SK-N-SH (cell line): ENCODE results near the gene EXOC4. TPM values are rescaled to one million over a fixed set of nuclear protein-coding genes. Genes with fewer than 3 reads are reported as not detected.

Experiments used
- CTCF ChIA-PET: fragments of 300-600, 350-600 bp; formaldehyde crosslinking; extraction: SDS; loops from one replicate; lab custom pipeline; 2021; lab: Yijun Ruan, JAX
- POLR2A ChIA-PET: fragments of 350-600 bp; sonication (Branson Sonifier 250); formaldehyde crosslinking; extraction: SDS; loops from one replicate; lab custom pipeline; 2020; ENCODE audit warnings: antibody characterized with exemption, inconsistent platforms; lab: Yijun Ruan, JAX
- DNase-seq: peaks from one replicate; pipeline ENCODE4 v3.0.0; 2012
- H2AFZ ChIP-seq: fragments of 200-600 bp; sonication (generic); 2 replicates; pipeline ENCODE4 v1.8.1; 2016; ENCODE audit warnings: antibody characterized with exemption, mild to moderate bottlenecking, low read depth
- H3F3A ChIP-seq: fragments of 200-600 bp; sonication (generic); replicated peaks from 2 replicates; pipeline ENCODE3; 2016; ENCODE audit warnings: antibody characterized with exemption, mild to moderate bottlenecking; ENCODE audit not compliant: insufficient read depth
- H3K27ac ChIP-seq, 2 experiments: fragments of 200-500 bp in 1 of 2; fragments of 200-600 bp in 1 of 2; sonication (Bioruptor generic) in 1 of 2; sonication (generic), shearing (Covaris generic) in 1 of 2; 2 replicates each; pipeline versions ENCODE4 v1.5.1 to v1.6.1; 2014 to 2016; ENCODE audit warnings: low read depth in 2 of 2, inconsistent platforms in 1 of 2, low read length in 1 of 2, mild to moderate bottlenecking in 1 of 2, mixed read lengths in 1 of 2
- H3K27me3 ChIP-seq: fragments of 200-600 bp; sonication (generic), shearing (Covaris generic); 2 replicates; pipeline ENCODE4 v1.6.1; 2016; ENCODE audit warnings: mixed run types; ENCODE audit not compliant: insufficient read depth
- H3K36me3 ChIP-seq, 2 experiments: fragments of 200-500 bp in 1 of 2; fragments of 200-600 bp in 1 of 2; sonication (Bioruptor generic) in 1 of 2; sonication (generic) in 1 of 2; replicated peaks in 1 of 2; 2 replicates each; pipeline versions ENCODE3 to v1.5.1; 2014 to 2016; ENCODE audit warnings: low read length in 1 of 2, mild to moderate bottlenecking in 1 of 2; ENCODE audit not compliant: insufficient read depth in 2 of 2, control insufficient read depth in 1 of 2
- H3K4me1 ChIP-seq, 2 experiments: fragments of 200-500 bp in 1 of 2; fragments of 200-600 bp in 1 of 2; sonication (Bioruptor generic) in 1 of 2; sonication (generic), shearing (Covaris generic) in 1 of 2; 2 replicates each; pipeline versions ENCODE4 v1.5.1 to v1.6.1; 2014 to 2016; ENCODE audit warnings: low read depth in 1 of 2, low read length in 1 of 2, mixed run types in 1 of 2; ENCODE audit not compliant: insufficient read depth in 2 of 2, control insufficient read depth in 1 of 2
- H3K4me2 ChIP-seq: fragments of 200-600 bp; sonication (generic), shearing (Covaris generic); 2 replicates; pipeline ENCODE4 v1.6.1; 2017; ENCODE audit warnings: mixed run types
- H3K4me3 ChIP-seq, 2 experiments: fragments of 200-500 bp in 1 of 2; fragments of 200-600 bp in 1 of 2; sonication (Bioruptor generic) in 1 of 2; sonication (generic), shearing (Covaris generic) in 1 of 2; 2 replicates each; pipeline versions ENCODE4 v1.5.1 to v1.8.1; 2014 to 2016; ENCODE audit warnings: low read depth in 2 of 2, inconsistent platforms in 1 of 2, low read length in 1 of 2, mild to moderate bottlenecking in 1 of 2, mixed read lengths in 1 of 2, moderate library complexity in 1 of 2
- H3K79me2 ChIP-seq: fragments of 200-600 bp; sonication (generic); 2 replicates; pipeline ENCODE4 v1.8.1; 2017; ENCODE audit warnings: mild to moderate bottlenecking; ENCODE audit not compliant: insufficient read depth
- H3K9ac ChIP-seq: fragments of 200-600 bp; sonication (generic); 2 replicates; pipeline ENCODE4 v1.6.1; 2017; ENCODE audit warnings: mixed run types
- H3K9me2 ChIP-seq: fragments of 200-600 bp; sonication (generic); 2 replicates; pipeline ENCODE4 v1.6.1; 2017; ENCODE audit warnings: mixed run types
- H3K9me3 ChIP-seq: fragments of 200-600 bp; sonication (generic); 2 replicates; pipeline ENCODE4 v1.6.1; 2017; ENCODE audit warnings: mixed run types, mild to moderate bottlenecking, moderate library complexity
- H4K20me1 ChIP-seq: fragments of 200-600 bp; sonication (generic); 2 replicates; pipeline ENCODE4 v1.6.1; 2017; ENCODE audit warnings: mild to moderate bottlenecking, mixed run types; ENCODE audit not compliant: insufficient read depth
- ELF1 ChIP-seq: IDR thresholded peaks from 2 replicates; pipeline ENCODE4 v1.4.0; 2012
- EZH2phosphoT487 ChIP-seq: fragments of 200-600 bp; sonication (generic); IDR thresholded peaks from 2 replicates; pipeline ENCODE4 v1.6.1; 2017; ENCODE audit warnings: low read depth, mixed run types, mild to moderate bottlenecking, antibody characterized with exemption, moderate library complexity, borderline replicate concordance
- MXI1 ChIP-seq: IDR thresholded peaks from 2 replicates; pipeline ENCODE4 v1.6.1; 2012; ENCODE audit warnings: mild to moderate bottlenecking, low read depth, low read length, improper control_type of control experiment
- NFIC ChIP-seq: IDR thresholded peaks from 2 replicates; pipeline ENCODE4 v1.4.0; 2012; ENCODE audit warnings: borderline replicate concordance
- RCOR1 ChIP-seq: fragments of 150-350 bp; IDR thresholded peaks from 2 replicates; pipeline ENCODE4 v1.6.1; 2017; ENCODE audit warnings: antibody characterized with exemption, low read length
- SIN3A ChIP-seq: IDR thresholded peaks from 2 replicates; pipeline ENCODE4 v1.6.1; 2012; ENCODE audit warnings: low read depth, mild to moderate bottlenecking, low read length, moderate library complexity, borderline replicate concordance
- SMC3 ChIP-seq: IDR thresholded peaks from 2 replicates; pipeline ENCODE4 v1.6.1; 2012; ENCODE audit warnings: low read depth, low read length, improper control_type of control experiment
- TAF1 ChIP-seq: IDR thresholded peaks from 2 replicates; pipeline ENCODE4 v1.6.1; 2012; ENCODE audit warnings: low read depth, mild to moderate bottlenecking, low read length, moderate library complexity, borderline replicate concordance
- TEAD4 ChIP-seq: IDR thresholded peaks from 2 replicates; pipeline ENCODE4 v1.4.0; 2012; ENCODE audit warnings: mild to moderate bottlenecking, borderline replicate concordance; ENCODE audit not compliant: insufficient read depth
- WGBS: methylation state at CpG from one replicate; pipeline ENCODE4 v1.1.6; 2017; ENCODE audit warnings: low lambda C conversion rate; 5-methylcytosine and 5-hydroxymethylcytosine counted together
- polyA plus RNA-seq, 3 experiments: library from polyadenylated mRNA; depleted of rRNA; stranded (reverse); fragments of >200 nt; gene quantifications; 2 replicates each; pipeline ENCODE4 v1.2.3, GENCODE V29; 2012
- TF ChIP-seq, protein P1 (sequence below): IDR thresholded peaks from 2 replicates; pipeline ENCODE4; 2012
- TF ChIP-seq, protein P2 (sequence below): IDR thresholded peaks from 2 replicates; pipeline ENCODE4 v1.4.0; 2012; ENCODE audit warnings: low read depth, borderline replicate concordance
- TF ChIP-seq, protein P3 (sequence below): fragments of 150-350 bp; IDR thresholded peaks from 2 replicates; pipeline ENCODE4 v1.6.1; 2017; ENCODE audit warnings: antibody characterized with exemption, low read length, low read depth, borderline replicate concordance
- TF ChIP-seq, protein P4 (sequence below): fragments of 150-350 bp; IDR thresholded peaks from 2 replicates; pipeline ENCODE4 v1.6.1; 2016; ENCODE audit warnings: mild to moderate bottlenecking, low read depth, low read length
- TF ChIP-seq, protein P5 (sequence below): IDR thresholded peaks from 2 replicates; pipeline ENCODE4 v1.4.0; 2012; ENCODE audit warnings: low read depth, borderline replicate concordance
- TF ChIP-seq, protein P6 (sequence below): fragments of 200-600 bp; sonication (generic); IDR thresholded peaks from 2 replicates; pipeline ENCODE4 v1.6.1; 2017; ENCODE audit warnings: antibody characterized with exemption, mild to moderate bottlenecking, moderate library complexity

EXOC4 gene
- polyA plus RNA-seq, 1 of the 3 experiments (the other 2 are of a cell fraction): 37.3 TPM

DNA sequence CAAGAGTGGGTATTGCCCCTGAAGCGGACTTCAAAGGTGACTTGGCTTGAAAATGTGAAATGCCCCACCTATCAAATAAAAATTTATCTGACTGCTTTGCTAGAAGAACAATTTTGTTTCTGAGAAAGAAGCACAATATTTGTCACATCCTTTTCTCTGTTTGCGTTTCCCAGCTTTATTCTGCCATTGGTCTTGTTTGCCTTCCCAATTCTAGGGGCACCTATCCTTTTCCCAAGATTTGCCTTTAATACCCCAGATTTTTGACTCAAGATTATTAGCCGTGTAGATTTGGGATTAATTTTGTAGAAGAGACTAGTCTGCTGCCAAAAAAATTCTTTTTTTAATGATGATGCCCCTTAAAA, 764.0 kb downstream of the EXOC4 start:
- H3K4me3 ChIP-seq: peak overlapping the region in 1 of 2 experiments; percentile 17; a peak in 1 of 4 replicates
- no peaks in the 10 kb centered on the region for H3F3A ChIP-seq
- H3K27ac ChIP-seq: peak overlapping the region in 1 of 2 experiments; percentile 95; a peak in 2 of 4 replicates
- ChIA-PET POLR2A (interaction anchor here (0.6 to 2.3 kb wide), 6 partner anchors 69 to 295 kb away, joined by 3 to 8 read pairs (median 4); no protein-coding TSS in a partner anchor), CTCF (interaction anchor here (0.6 to 8.6 kb wide), 72 partner anchors 8 to 849 kb away, joined by 3 to 56 read pairs (median 6); no protein-coding TSS in a partner anchor)
- TF ChIP-seq SIN3A (no peak), TAF1 (0 out of 2 replicates have a peak, but pooled peaks have one; percentile 1), TEAD4 (no peak), NFIC (no peak), EZH2phosphoT487 (no peak)
- TF ChIP-seq, protein P1, sequence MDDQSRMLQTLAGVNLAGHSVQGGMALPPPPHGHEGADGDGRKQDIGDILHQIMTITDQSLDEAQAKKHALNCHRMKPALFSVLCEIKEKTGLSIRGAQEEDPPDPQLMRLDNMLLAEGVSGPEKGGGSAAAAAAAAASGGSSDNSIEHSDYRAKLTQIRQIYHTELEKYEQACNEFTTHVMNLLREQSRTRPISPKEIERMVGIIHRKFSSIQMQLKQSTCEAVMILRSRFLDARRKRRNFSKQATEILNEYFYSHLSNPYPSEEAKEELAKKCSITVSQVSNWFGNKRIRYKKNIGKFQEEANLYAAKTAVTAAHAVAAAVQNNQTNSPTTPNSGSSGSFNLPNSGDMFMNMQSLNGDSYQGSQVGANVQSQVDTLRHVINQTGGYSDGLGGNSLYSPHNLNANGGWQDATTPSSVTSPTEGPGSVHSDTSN: no peak
- TF ChIP-seq, protein P2, sequence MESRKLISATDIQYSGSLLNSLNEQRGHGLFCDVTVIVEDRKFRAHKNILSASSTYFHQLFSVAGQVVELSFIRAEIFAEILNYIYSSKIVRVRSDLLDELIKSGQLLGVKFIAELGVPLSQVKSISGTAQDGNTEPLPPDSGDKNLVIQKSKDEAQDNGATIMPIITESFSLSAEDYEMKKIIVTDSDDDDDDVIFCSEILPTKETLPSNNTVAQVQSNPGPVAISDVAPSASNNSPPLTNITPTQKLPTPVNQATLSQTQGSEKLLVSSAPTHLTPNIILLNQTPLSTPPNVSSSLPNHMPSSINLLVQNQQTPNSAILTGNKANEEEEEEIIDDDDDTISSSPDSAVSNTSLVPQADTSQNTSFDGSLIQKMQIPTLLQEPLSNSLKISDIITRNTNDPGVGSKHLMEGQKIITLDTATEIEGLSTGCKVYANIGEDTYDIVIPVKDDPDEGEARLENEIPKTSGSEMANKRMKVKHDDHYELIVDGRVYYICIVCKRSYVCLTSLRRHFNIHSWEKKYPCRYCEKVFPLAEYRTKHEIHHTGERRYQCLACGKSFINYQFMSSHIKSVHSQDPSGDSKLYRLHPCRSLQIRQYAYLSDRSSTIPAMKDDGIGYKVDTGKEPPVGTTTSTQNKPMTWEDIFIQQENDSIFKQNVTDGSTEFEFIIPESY: no peak
- TF ChIP-seq, protein P3, sequence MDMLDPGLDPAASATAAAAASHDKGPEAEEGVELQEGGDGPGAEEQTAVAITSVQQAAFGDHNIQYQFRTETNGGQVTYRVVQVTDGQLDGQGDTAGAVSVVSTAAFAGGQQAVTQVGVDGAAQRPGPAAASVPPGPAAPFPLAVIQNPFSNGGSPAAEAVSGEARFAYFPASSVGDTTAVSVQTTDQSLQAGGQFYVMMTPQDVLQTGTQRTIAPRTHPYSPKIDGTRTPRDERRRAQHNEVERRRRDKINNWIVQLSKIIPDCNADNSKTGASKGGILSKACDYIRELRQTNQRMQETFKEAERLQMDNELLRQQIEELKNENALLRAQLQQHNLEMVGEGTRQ: no peak
- H3K79me2 ChIP-seq: no peaks in the 10 kb centered on the region
- H3K9me2 ChIP-seq: no peaks in the 10 kb centered on the region
- no peak overlapping the region for H3K9ac ChIP-seq
- DNase-seq: no peak
- H3K36me3 ChIP-seq: no peaks in the 10 kb centered on the region
- no peak overlapping the region for H3K4me2 ChIP-seq
- 57% methylated on average over 3 of the region's 3 CpGs for WGBS
- H3K27me3 ChIP-seq: no peaks in the 10 kb centered on the region
- H3K9me3 ChIP-seq: no peaks in the 10 kb centered on the region
- no peak overlapping the region for H2AFZ ChIP-seq
- H3K4me1 ChIP-seq: peaks cover 0 to 30% of the 10 kb centered on the region in 2 experiments; a peak in 2 of 4 replicates
- H4K20me1 ChIP-seq: no peaks in the 10 kb centered on the region

DNA sequence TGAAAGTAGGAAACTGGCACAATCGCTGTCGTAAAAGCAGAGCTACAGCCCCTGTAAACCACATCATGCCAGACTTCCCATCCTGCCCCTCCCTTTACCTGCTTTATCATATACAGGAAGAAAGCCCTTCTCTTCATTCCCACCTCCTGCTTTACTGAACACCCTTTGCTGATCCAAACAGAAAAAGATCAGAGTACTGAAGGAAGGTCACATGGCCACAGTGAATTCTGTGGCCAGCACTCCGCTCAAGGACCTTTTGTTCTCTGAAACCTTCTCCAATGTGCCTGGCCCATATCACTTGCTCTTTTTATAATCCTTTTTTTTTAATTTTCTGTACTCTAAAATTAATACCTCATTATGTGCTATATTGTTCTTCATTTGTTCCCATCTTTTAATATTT, 765.4 kb downstream of the EXOC4 start:
- CTCF ChIA-PET: interaction anchor here (0.7 to 8.6 kb wide), 10 partner anchors 14 to 584 kb away, joined by 3 to 56 read pairs (median 26); no protein-coding TSS in a partner anchor
- H3K4me1 ChIP-seq: peaks cover 0 to 36% of the 10 kb centered on the region in 2 experiments; a peak in 2 of 4 replicates
- no peak overlapping the region for H3K4me3 ChIP-seq
- no peaks in the 10 kb centered on the region for H3K27me3 ChIP-seq
- H3K79me2 ChIP-seq: no peaks in the 10 kb centered on the region
- DNase-seq: no peak
- no peaks in the 10 kb centered on the region for H3F3A ChIP-seq
- WGBS: 94% methylated on average over 3 of the region's 3 CpGs
- H3K9me3 ChIP-seq: no peaks in the 10 kb centered on the region
- H3K36me3 ChIP-seq: no peaks in the 10 kb centered on the region
- POLR2A ChIA-PET: no interaction called here
- H3K27ac ChIP-seq: peak overlapping the region in 1 of 2 experiments; percentile 95; a peak in 2 of 4 replicates
- no peaks in the 10 kb centered on the region for H4K20me1 ChIP-seq
- no peaks in the 10 kb centered on the region for H3K9me2 ChIP-seq
- no peak overlapping the region for H3K4me2 ChIP-seq
- H2AFZ ChIP-seq: no peak overlapping the region
- H3K9ac ChIP-seq: no peak overlapping the region
- TF ChIP-seq, protein P4, sequence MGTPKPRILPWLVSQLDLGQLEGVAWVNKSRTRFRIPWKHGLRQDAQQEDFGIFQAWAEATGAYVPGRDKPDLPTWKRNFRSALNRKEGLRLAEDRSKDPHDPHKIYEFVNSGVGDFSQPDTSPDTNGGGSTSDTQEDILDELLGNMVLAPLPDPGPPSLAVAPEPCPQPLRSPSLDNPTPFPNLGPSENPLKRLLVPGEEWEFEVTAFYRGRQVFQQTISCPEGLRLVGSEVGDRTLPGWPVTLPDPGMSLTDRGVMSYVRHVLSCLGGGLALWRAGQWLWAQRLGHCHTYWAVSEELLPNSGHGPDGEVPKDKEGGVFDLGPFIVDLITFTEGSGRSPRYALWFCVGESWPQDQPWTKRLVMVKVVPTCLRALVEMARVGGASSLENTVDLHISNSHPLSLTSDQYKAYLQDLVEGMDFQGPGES: no peak
- TF ChIP-seq SMC3 (no peak), NFIC (no peak), EZH2phosphoT487 (no peak), ELF1 (no peak), RCOR1 (no peak), MXI1 (no peak)
- TF ChIP-seq, protein P5, sequence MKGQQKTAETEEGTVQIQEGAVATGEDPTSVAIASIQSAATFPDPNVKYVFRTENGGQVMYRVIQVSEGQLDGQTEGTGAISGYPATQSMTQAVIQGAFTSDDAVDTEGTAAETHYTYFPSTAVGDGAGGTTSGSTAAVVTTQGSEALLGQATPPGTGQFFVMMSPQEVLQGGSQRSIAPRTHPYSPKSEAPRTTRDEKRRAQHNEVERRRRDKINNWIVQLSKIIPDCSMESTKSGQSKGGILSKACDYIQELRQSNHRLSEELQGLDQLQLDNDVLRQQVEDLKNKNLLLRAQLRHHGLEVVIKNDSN: no peak
- TF ChIP-seq, protein P6, sequence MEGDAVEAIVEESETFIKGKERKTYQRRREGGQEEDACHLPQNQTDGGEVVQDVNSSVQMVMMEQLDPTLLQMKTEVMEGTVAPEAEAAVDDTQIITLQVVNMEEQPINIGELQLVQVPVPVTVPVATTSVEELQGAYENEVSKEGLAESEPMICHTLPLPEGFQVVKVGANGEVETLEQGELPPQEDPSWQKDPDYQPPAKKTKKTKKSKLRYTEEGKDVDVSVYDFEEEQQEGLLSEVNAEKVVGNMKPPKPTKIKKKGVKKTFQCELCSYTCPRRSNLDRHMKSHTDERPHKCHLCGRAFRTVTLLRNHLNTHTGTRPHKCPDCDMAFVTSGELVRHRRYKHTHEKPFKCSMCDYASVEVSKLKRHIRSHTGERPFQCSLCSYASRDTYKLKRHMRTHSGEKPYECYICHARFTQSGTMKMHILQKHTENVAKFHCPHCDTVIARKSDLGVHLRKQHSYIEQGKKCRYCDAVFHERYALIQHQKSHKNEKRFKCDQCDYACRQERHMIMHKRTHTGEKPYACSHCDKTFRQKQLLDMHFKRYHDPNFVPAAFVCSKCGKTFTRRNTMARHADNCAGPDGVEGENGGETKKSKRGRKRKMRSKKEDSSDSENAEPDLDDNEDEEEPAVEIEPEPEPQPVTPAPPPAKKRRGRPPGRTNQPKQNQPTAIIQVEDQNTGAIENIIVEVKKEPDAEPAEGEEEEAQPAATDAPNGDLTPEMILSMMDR: no peak
- TF ChIP-seq, protein P2: no peak
